Muscle layer of colon (tissue), 2 donors: ENCODE results near the gene TRIP11.
"Not testable (repeated sequence)": the region's sequence is repeated elsewhere in the genome, so short reads cannot be mapped to it uniquely, and the experiment has no call there.

ENCODE experiments used
- H3K27ac ChIP-seq: one replicate; pipeline ENCODE4 v1.7.0; 2013; ENCODE audit warnings: low read depth, mild to moderate bottlenecking, low read length, moderate library complexity
- H3K27me3 ChIP-seq, 2 donors: one replicate each; pipeline ENCODE4 v1.7.0; 2013; ENCODE audit warnings: low read length in 2 of 2, mild to moderate bottlenecking in 2 of 2; ENCODE audit not compliant: insufficient read depth in 2 of 2, control insufficient read depth in 1 of 2
- H3K36me3 ChIP-seq: one replicate; pipeline ENCODE4 v1.7.0; 2013; ENCODE audit warnings: mild to moderate bottlenecking, low read length; ENCODE audit not compliant: insufficient read depth
- H3K4me1 ChIP-seq: one replicate; pipeline ENCODE4 v1.7.0; 2013; ENCODE audit warnings: mild to moderate bottlenecking, low read length; ENCODE audit not compliant: insufficient read depth
- H3K4me3 ChIP-seq, 2 donors: one replicate each; pipeline ENCODE4 v1.7.0; 2013; ENCODE audit warnings: low read length in 2 of 2, low read depth in 1 of 2, mild to moderate bottlenecking in 1 of 2, moderate library complexity in 1 of 2
- H3K9ac ChIP-seq: one replicate; pipeline ENCODE4 v1.7.0; 2013; ENCODE audit warnings: low read length
- H3K9me3 ChIP-seq: one replicate; pipeline ENCODE4 v1.7.0; 2013; ENCODE audit warnings: mild to moderate bottlenecking, low read length
- donor health status: abdominal sarcoma.
- donor health status: Adenocarcinoma of cecum.

The TRIP11 gene

GRCh38 chr14:92039719-92040430, at the start of gene TRIP11:
TRIP11 (minus strand) TSS chr14:92040059; CDS start chr14:92039685, 374 bp downstream.
- peak within 1 kb of the TSS; percentile 88 for H3K27ac ChIP-seq
- peak within 1 kb of the TSS; percentile 87 for H3K9ac ChIP-seq
- no peaks in the 10 kb centered on the region for H3K27me3 ChIP-seq
- peak within 1 kb of the TSS; percentile 55 to 94 for H3K4me3 ChIP-seq
- H3K4me1 ChIP-seq = peaks cover 31% of the 10 kb centered on the region
- no peaks in the 10 kb centered on the region for H3K9me3 ChIP-seq
- H3K36me3 ChIP-seq = no peaks in the 10 kb centered on the region

DNA sequence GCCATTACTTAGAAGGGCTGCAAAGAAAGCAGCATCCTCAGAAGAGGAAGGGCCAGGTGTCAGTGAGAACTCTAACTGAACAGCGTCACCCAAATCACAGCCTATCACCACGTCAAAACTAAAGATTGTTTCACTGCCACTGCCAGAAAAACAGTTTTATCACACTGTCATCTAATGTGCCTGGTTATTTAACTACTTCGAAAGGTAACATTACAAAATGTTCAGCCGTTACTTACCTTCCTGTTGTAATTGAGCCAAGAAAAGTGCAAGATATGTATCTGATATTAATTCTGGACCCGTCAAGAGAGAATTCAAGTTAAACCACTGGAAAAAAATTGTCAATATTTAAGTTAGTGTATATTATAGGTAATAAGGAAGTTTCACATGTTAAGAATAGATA, 48.6 kb upstream of the TRIP11 start:
- H3K9me3 ChIP-seq = no peaks in the 10 kb centered on the region
- H3K36me3 ChIP-seq = peaks cover 39% of the 10 kb centered on the region
- no peak overlapping the region for H3K27ac ChIP-seq
- no peak overlapping the region for H3K9ac ChIP-seq
- no peaks in the 10 kb centered on the region for H3K4me1 ChIP-seq
- no peak overlapping the region for H3K4me3 ChIP-seq
- no peaks in the 10 kb centered on the region for H3K27me3 ChIP-seq

- Histone ChIP-seq H3K4me1 (no peaks in the 10 kb centered on the region), H3K27me3 (no peaks in the 10 kb centered on the region), H3K9me3 (no peaks in the 10 kb centered on the region), H3K27ac (no peak overlapping the region), H3K36me3 (peaks cover 30% of the 10 kb centered on the region), H3K9ac (no peak overlapping the region), H3K4me3 (no peak overlapping the region)
These were observed 34.7 kb upstream of the TRIP11 start for GRCh38 chr14:92074555-92074954.

DNA sequence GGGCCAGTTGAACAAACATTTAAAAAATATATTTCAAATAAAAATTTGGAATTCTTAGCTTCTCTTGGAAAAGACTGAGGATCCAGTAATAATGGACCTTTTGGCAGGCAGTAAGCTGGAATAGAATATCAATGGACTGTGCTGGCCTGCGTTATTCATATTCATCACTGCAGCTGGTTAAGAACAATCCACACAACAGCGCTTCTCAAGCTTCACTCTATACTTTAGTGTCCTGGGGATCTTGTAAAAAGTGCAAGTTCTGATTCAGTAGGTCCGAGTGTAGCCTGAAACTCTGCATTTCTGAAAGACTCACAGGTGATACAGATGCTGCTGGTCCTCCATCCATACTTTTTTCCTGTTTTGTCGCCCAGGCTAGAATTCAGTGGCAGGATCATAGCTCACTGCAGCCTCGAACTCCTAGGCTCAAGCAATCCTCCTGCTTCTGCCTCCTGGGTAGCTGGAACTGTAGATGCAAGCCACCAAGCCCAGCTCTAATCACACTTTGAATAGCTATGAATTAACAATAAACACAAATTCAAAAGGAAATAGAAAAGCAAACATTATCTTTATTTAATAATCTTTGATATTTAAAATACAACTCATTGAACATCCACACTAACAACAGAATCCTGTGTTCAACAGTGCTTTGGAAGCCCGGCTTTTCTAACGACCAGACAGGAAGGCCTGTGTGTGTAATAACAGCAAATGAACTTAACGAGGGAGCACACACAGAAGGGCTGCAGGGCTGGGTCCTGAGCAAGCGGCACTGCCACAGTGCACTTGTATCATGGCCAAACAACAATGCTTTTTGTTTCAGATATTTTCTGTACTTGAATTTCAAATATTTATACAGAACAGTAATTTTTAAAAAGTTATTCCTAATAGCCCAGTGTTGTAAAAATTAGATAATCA, 18.4 kb upstream of the TRIP11 start:
- Histone ChIP-seq H3K9ac (no peak overlapping the region), H3K9me3 (no peaks in the 10 kb centered on the region), H3K36me3 (peaks cover 3% of the 10 kb centered on the region), H3K4me1 (no peaks in the 10 kb centered on the region), H3K27me3 (no peaks in the 10 kb centered on the region), H3K27ac (no peak overlapping the region), H3K4me3 (no peak overlapping the region)

DNA sequence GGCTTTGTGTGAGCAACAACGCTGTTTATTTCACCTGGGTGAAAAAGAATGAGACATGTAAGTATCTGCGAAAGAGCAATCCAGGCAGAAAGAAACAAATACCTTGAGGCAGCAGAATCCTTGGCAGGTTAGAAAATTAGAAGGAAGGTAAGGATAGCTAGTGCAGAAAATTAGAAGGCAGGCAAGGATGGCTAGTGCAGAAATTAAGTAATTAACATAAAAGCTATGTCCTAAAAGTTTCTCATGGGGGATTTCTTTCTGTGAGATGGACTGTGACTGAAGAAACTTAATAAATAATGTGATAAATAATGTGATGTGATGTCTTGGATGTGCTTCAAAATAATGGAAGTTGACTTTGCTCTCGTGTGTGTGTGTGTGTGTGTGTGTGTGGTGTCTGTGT, 9.9 kb upstream of the TRIP11 start:
- Histone ChIP-seq H3K27me3 (no peaks in the 10 kb centered on the region), H3K9me3 (no peaks in the 10 kb centered on the region), H3K4me1 (no peaks in the 10 kb centered on the region)

GRCh38 chr14:92049221-92049620, 9.4 kb upstream of the TRIP11 start:
- H3K27me3 ChIP-seq, H3K27ac ChIP-seq, H3K4me1 ChIP-seq, H3K9ac ChIP-seq, H3K36me3 ChIP-seq, H3K9me3 ChIP-seq, H3K4me3 ChIP-seq: not testable (repeated sequence)

More for the DNA sequence above, 9.9 kb upstream of the TRIP11 start:
- H3K27ac ChIP-seq = no peak overlapping the region
- no peaks in the 10 kb centered on the region for H3K36me3 ChIP-seq
- H3K4me3 ChIP-seq = no peak overlapping the region
- no peak overlapping the region for H3K9ac ChIP-seq

DNA sequence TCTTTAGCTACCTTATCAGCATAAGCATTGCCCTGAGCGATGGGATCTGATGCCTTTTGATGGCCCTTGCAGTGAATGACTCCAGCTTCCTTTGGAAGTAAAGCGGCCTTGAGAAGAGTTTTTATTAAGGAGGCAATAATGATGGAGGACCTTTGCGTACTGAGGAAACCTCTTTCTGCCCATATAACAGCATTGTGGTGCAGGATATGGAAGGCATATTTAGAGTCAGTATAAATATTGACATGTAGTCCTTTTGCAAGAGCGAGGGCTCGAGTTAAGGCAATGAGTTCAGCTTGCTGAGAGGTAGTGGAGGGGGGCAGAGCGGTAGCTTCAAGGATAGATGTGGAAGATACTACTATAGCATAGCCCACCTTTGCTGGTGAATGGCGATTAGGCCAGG, 6.0 kb upstream of the TRIP11 start:
- not testable (repeated sequence) for H3K27ac ChIP-seq, H3K9me3 ChIP-seq, H3K36me3 ChIP-seq, H3K9ac ChIP-seq, H3K4me1 ChIP-seq, H3K27me3 ChIP-seq, H3K4me3 ChIP-seq

DNA sequence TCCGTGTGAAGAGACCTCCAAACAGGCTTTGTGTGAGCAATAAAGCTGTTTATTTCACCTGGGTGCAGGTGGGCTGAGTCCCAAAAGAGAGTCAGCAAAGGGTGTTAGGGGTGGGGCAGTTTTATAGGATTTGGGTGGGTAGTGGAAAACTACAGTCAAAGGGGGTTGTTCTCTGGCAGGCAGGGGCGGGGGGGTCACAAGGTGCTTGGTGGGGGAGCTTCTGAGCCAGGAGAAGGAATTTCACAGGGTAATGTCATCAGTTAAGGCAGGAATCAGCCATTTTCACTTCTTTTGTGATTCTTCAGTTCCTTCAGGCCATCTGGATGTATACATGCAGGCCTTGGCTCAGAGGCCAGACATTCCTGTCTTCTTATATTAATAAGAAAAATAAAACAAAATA, 1.9 kb upstream of the TRIP11 start:
- peaks cover 19% of the 10 kb centered on the region for H3K4me1 ChIP-seq
- H3K36me3 ChIP-seq, H3K9ac ChIP-seq, H3K9me3 ChIP-seq, H3K27ac ChIP-seq, H3K4me3 ChIP-seq, H3K27me3 ChIP-seq: not testable (repeated sequence)

DNA sequence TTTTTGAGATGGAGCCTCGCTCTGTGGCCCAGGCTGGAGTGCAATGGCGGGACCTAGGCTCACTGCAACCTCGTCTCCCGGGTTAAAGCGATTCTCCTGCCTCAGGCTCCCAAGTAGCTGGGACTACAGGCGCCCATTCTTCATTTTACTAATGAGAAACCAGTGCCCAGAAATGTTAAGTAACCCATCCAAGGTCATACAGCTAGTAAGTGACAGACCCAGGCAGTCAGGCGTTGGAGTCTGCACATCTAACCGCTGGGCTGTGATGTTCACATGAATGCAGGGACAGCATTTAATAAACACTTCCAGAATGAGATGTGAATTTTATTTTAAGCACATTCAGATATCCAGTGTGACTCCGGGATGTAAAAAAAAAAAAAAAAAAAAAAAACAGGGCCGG, 1.3 kb upstream of the TRIP11 start:
- peaks cover 25% of the 10 kb centered on the region for H3K4me1 ChIP-seq
- no peak overlapping the region for H3K27ac ChIP-seq
- H3K27me3 ChIP-seq = no peaks in the 10 kb centered on the region
- H3K4me3 ChIP-seq = peak overlapping the region in 1 of 2 donors; percentile 94
- no peak overlapping the region for H3K9ac ChIP-seq
- no peaks in the 10 kb centered on the region for H3K9me3 ChIP-seq
- H3K36me3 ChIP-seq = no peaks in the 10 kb centered on the region

DNA sequence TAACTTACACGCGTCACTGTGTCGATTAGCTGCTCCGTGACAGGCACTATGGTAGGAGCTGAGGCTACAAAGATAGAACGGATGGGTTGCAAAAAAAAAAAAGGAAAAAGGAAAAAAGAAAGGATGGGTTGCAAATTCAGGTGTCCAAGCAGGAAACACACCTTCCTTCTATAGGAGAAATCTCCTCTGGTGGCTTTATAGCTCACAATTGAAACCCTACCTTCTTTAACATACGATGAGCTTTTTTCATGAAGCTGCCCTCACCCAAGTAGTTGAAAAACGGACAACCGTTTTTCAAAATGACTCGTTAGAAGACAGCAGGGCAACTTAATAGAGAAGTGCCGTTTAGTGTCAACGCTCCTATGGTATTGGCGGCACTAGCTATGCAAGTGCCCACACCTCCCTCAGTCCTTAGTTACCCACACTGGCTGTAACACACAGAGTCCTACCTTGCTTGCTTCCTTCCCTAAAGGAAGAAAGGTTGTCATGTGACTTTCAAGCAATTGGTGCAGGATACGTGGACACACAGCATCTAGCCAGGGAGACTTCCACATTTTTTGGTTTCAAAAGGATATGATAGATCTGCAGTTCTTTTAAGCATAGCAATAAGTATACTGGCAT, 682 bp upstream of the TRIP11 start:
- H3K9ac ChIP-seq = peak overlapping the region; percentile 87
- no peaks in the 10 kb centered on the region for H3K27me3 ChIP-seq
- H3K36me3 ChIP-seq = no peaks in the 10 kb centered on the region
- peak overlapping the region; percentile 55 to 94 for H3K4me3 ChIP-seq
- peaks cover 31% of the 10 kb centered on the region for H3K4me1 ChIP-seq
- peak overlapping the region; percentile 88 for H3K27ac ChIP-seq
- no peaks in the 10 kb centered on the region for H3K9me3 ChIP-seq

- H3K36me3 ChIP-seq = no peaks in the 10 kb centered on the region
- peak overlapping the region; percentile 55 to 94 for H3K4me3 ChIP-seq
- peaks cover 31% of the 10 kb centered on the region for H3K4me1 ChIP-seq
- H3K9ac ChIP-seq = peak overlapping the region; percentile 87
- H3K27ac ChIP-seq = peak overlapping the region; percentile 88
- H3K27me3 ChIP-seq = no peaks in the 10 kb centered on the region
- no peaks in the 10 kb centered on the region for H3K9me3 ChIP-seq
These were observed 668 bp downstream of the TRIP11 start for GRCh38 chr14:92039063-92039718.
